GM10847 (cell line): ENCODE measurements around the gene ZXDC.

Source experiments
- POLR2A ChIP-seq: IDR thresholded peaks from 2 replicates; pipeline ENCODE4 v1.6.1; 2011; ENCODE audit not compliant: insufficient read length; ENCODE audit errors: extremely low read depth

Gene ZXDC

GRCh38 chr3:126445506-126445905 is 30.2 kb downstream of the ZXDC start:
- TF ChIP-seq POLR2A, result no peak

- TF ChIP-seq POLR2A, result no peak
Measured at GRCh38 chr3:126442856-126443242, 32.8 kb downstream of the ZXDC start.

- no peak for TF ChIP-seq POLR2A
Measured at GRCh38 chr3:126442094-126442855, 33.4 kb downstream of the ZXDC start.

- TF ChIP-seq POLR2A, result no peak
Measured at GRCh38 chr3:126441256-126441880, 34.3 kb downstream of the ZXDC start.

GRCh38 chr3:126440709-126440995 is 35.0 kb downstream of the ZXDC start:
- TF ChIP-seq POLR2A, result no peak

- no peak for TF ChIP-seq POLR2A
Measured at GRCh38 chr3:126439968-126440708, 35.6 kb downstream of the ZXDC start.

- TF ChIP-seq POLR2A, result no peak
Measured at GRCh38 chr3:126439346-126439967, 36.2 kb downstream of the ZXDC start.

GRCh38 chr3:126438746-126439145 is 36.9 kb downstream of the ZXDC start:
- no peak for TF ChIP-seq POLR2A

- no peak for TF ChIP-seq POLR2A
Measured at GRCh38 chr3:126438186-126438585, 37.5 kb downstream of the ZXDC start.

- TF ChIP-seq POLR2A, result no peak
Measured at GRCh38 chr3:126436826-126437717, 38.6 kb downstream of the ZXDC start.

GRCh38 chr3:126435456-126436315 is 40.0 kb downstream of the ZXDC start:
- no peak for TF ChIP-seq POLR2A

- TF ChIP-seq POLR2A, result no peak
Measured at GRCh38 chr3:126434931-126435411, 40.7 kb downstream of the ZXDC start.

GRCh38 chr3:126434264-126434590 is 41.5 kb downstream of the ZXDC start:
- no peak for TF ChIP-seq POLR2A
